Subcutaneous abdominal adipose tissue (tissue), 5 donors: ENCODE data around the gene CPNE5.

Experiments
- H3K27ac ChIP-seq: one replicate; pipeline ENCODE4 v1.7.0; 2013; ENCODE audit warnings: low read depth, mild to moderate bottlenecking, inconsistent platforms, low read length, moderate library complexity
- H3K27me3 ChIP-seq, 5 donors: one replicate each; pipeline ENCODE4 v1.7.0; 2013; ENCODE audit warnings: low read length in 5 of 5, inconsistent platforms in 1 of 5; ENCODE audit not compliant: control insufficient read depth in 5 of 5, insufficient read depth in 4 of 5
- H3K36me3 ChIP-seq, 5 donors: one replicate each; pipeline ENCODE4 v1.7.0; 2013; ENCODE audit warnings: low read length in 5 of 5; ENCODE audit not compliant: control insufficient read depth in 5 of 5, insufficient read depth in 5 of 5
- H3K4me1 ChIP-seq, 5 donors: one replicate each; pipeline ENCODE4 v1.7.0; 2013; ENCODE audit warnings: low read length in 5 of 5, mild to moderate bottlenecking in 3 of 5, moderate library complexity in 1 of 5; ENCODE audit not compliant: control insufficient read depth in 5 of 5, insufficient read depth in 5 of 5
- H3K4me3 ChIP-seq, 5 donors: one replicate each; pipeline ENCODE4 v1.7.0; 2013; ENCODE audit warnings: low read length in 5 of 5, low read depth in 1 of 5
- H3K9ac ChIP-seq, 5 donors: one replicate each; pipeline ENCODE4 v1.7.0; 2013; ENCODE audit warnings: low read length in 5 of 5, mild to moderate bottlenecking in 4 of 5, moderate library complexity in 3 of 5
- H3K9me3 ChIP-seq, 5 donors: one replicate each; pipeline ENCODE4 v1.7.0; 2013; ENCODE audit warnings: low read length in 5 of 5; ENCODE audit not compliant: control insufficient read depth in 5 of 5
- donor health status: healthy.
- donor health status: healthy.
- donor health status: healthy.
- donor health status: healthy.
- donor health status: healthy.

Gene CPNE5

DNA sequence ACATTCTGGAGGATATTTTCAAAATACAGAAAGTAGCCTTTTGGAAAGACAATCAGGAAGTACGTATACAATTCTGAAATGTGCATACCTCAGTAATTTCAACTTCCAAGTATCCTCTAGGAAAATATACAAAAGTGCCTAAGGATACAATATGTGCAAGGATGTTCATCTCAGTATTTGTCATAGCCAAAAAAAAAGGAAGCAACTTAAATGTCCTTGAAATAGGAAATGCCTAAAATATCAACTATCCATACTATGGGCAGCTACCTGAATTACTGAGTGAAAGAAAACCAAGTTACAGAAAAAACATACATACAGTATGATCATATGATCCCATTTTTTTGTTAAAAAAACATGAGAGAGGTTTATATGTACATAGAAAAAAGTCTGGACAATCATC lies 33.9 kb upstream of the CPNE5 start:
- H3K27me3 ChIP-seq: peaks cover 0 to 3% (median 0%) of the 10 kb centered on the region in 5 donors
- H3K9ac ChIP-seq: no peak overlapping the region
- H3K9me3 ChIP-seq: no peaks in the 10 kb centered on the region
- no peak overlapping the region for H3K4me3 ChIP-seq
- H3K27ac ChIP-seq: no peak overlapping the region
- peaks cover 0 to 18% (median 16%) of the 10 kb centered on the region in 5 donors for H3K4me1 ChIP-seq
- peaks cover 0 to 9% (median 4%) of the 10 kb centered on the region in 5 donors for H3K36me3 ChIP-seq

DNA sequence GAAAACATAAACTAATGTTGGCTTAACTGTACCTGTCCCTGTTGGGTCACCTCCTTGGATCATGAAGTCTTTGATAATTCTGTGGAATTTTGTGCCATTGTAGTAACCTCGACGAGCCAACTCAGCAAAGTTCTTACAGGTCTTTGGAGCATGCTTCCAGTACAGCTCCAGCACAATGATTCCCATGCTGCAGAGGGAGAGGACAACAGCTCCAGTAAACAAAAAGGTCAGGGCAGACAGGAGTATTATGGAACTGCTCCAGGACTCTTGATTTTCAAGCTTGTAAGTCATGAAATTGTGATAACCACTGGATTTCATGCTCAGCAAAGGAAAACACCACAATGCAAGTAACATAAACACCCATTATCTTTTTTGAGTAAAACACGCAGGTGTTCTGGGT lies 32.4 kb upstream of the CPNE5 start:
- Histone ChIP-seq H3K9me3 (no peaks in the 10 kb centered on the region), H3K9ac (no peak overlapping the region), H3K27me3 (no peaks in the 10 kb centered on the region), H3K36me3 (peaks cover 0 to 9% (median 4%) of the 10 kb centered on the region in 5 donors), H3K4me1 (peaks cover 0 to 18% (median 16%) of the 10 kb centered on the region in 5 donors), H3K4me3 (no peak overlapping the region), H3K27ac (no peak overlapping the region)

GRCh38 chr6:36867471-36868224 lies 28.4 kb upstream of the CPNE5 start:
- no peak overlapping the region for H3K9ac ChIP-seq
- H3K27me3 ChIP-seq: no peaks in the 10 kb centered on the region
- H3K4me3 ChIP-seq: no peak overlapping the region
- H3K9me3 ChIP-seq: no peaks in the 10 kb centered on the region
- no peak overlapping the region for H3K27ac ChIP-seq
- H3K4me1 ChIP-seq: peaks cover 0 to 6% (median 0%) of the 10 kb centered on the region in 5 donors
- peaks cover 0 to 25% (median 7%) of the 10 kb centered on the region in 5 donors for H3K36me3 ChIP-seq

DNA sequence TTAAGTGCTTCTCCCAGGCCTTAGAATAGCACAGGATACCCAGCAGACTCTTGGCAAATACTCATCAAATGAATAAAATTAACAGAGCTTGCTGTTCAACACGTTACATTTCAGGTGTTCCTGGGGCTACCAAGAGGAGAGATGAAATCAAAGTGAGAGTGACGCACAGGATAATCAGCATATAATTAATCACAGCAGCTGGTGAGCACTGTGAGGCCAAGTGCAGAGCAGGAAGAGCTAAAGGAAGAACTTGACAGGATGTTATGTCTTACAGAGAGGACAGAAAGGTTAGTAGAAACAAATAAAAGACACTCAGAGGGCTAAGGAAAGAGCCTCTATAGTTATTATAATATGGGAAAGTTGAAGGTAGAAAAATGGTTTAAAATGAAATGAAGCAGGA lies 26.6 kb upstream of the CPNE5 start:
- Histone ChIP-seq H3K4me3 (no peak overlapping the region), H3K9ac (no peak overlapping the region), H3K9me3 (no peaks in the 10 kb centered on the region), H3K36me3 (peaks cover 0 to 24% (median 8%) of the 10 kb centered on the region in 5 donors), H3K27me3 (no peaks in the 10 kb centered on the region), H3K27ac (no peak overlapping the region), H3K4me1 (peaks cover 0 to 6% (median 0%) of the 10 kb centered on the region in 5 donors)

- Histone ChIP-seq H3K9ac (peak overlapping the region in 1 of 5 donors; percentile 10), H3K9me3 (no peaks in the 10 kb centered on the region), H3K27ac (no peak overlapping the region), H3K4me1 (peaks cover 0 to 7% (median 1%) of the 10 kb centered on the region in 5 donors), H3K4me3 (no peak overlapping the region), H3K36me3 (peaks cover 0 to 23% (median 6%) of the 10 kb centered on the region in 5 donors), H3K27me3 (no peaks in the 10 kb centered on the region)
These were observed 24.7 kb upstream of the CPNE5 start for GRCh38 chr6:36863670-36864540.

GRCh38 chr6:36862848-36863382 lies 23.7 kb upstream of the CPNE5 start:
- H3K4me1 ChIP-seq: peaks cover 0 to 12% (median 8%) of the 10 kb centered on the region in 5 donors
- H3K4me3 ChIP-seq: no peak overlapping the region
- no peaks in the 10 kb centered on the region for H3K27me3 ChIP-seq
- no peak overlapping the region for H3K27ac ChIP-seq
- H3K9me3 ChIP-seq: no peaks in the 10 kb centered on the region
- H3K9ac ChIP-seq: no peak overlapping the region
- H3K36me3 ChIP-seq: peaks cover 0 to 23% (median 6%) of the 10 kb centered on the region in 5 donors

DNA sequence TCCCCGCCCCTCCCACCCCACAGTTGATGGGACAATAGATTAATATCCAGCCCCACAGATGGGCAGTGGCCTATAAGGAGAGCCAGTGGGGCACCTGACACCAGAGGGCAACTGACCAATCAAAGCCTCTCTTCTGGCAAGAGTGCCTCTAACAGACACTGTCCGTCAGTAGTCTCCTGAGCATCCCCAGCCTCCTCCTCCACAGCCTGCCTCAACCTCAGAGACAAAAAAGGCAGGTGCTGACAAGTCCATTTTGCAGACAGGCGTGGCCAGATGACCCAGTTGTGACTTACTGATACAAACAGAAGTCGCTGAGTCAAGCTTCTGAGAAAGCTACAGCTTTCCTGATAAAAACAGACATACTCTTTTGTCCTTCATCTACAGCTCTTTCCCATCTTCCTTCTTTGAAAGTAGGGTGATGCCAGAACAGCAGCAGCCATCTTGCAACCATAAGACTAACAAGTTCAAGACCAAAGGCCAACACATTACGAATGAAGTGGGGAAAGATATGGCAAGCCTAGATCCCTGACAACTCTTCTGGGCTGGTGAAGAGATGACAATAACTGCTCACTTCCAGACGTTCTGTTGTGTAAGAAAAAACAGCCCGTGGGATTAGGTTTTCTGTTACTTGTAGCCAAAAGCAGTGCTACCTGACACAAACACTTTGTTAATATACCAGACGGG lies 23.1 kb upstream of the CPNE5 start:
- Histone ChIP-seq H3K4me3 (no peak overlapping the region), H3K27ac (no peak overlapping the region), H3K9me3 (no peaks in the 10 kb centered on the region), H3K9ac (no peak overlapping the region), H3K4me1 (peaks cover 0 to 12% (median 8%) of the 10 kb centered on the region in 5 donors), H3K27me3 (no peaks in the 10 kb centered on the region), H3K36me3 (peaks cover 0 to 23% (median 6%) of the 10 kb centered on the region in 5 donors)

- no peaks in the 10 kb centered on the region for H3K27me3 ChIP-seq
- peaks cover 0 to 9% (median 6%) of the 10 kb centered on the region in 5 donors for H3K4me1 ChIP-seq
- no peak overlapping the region for H3K27ac ChIP-seq
These were observed 20.9 kb upstream of the CPNE5 start for GRCh38 chr6:36860126-36860525.

DNA sequence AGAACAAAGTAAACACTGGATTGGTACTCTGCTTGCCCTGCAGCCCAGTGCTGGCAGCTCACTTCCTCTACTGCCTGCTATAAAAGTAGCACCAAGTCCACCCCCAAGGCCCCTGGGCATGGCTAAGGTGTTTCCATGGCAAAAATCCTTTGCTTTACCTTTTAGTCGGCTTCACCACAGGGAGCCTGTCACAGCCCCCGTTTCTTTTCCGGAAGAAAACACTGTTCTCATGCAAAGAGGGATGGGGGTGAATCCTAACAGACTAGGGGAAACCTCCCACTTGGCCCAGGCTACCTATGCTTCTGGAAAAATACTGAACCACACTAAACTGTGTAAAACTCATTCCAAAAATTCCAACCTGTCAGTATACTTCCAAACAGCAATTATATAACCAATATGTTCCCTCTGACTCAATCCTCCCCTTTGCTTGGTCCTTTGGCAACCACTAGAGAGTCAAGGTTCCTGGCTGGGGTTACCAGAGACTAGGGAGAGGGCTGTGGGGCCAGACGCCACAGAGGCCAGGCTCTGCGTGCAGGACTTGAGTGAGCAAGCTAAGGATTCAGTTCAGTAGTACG lies 19.2 kb upstream of the CPNE5 start:
- H3K27ac ChIP-seq: no peak overlapping the region
- H3K4me3 ChIP-seq: no peak overlapping the region
- no peaks in the 10 kb centered on the region for H3K9me3 ChIP-seq
- no peak overlapping the region for H3K9ac ChIP-seq
- no peaks in the 10 kb centered on the region for H3K27me3 ChIP-seq
- H3K36me3 ChIP-seq: peaks cover 8 to 26% (median 10%) of the 10 kb centered on the region in 5 donors
- peaks cover 1 to 9% (median 7%) of the 10 kb centered on the region in 5 donors for H3K4me1 ChIP-seq

More at GRCh38 chr6:36860126-36860525, 20.9 kb upstream of the CPNE5 start:
- Histone ChIP-seq H3K36me3 (peaks cover 5 to 29% (median 16%) of the 10 kb centered on the region in 5 donors), H3K9me3 (no peaks in the 10 kb centered on the region), H3K4me3 (no peak overlapping the region), H3K9ac (no peak overlapping the region)
